Measurements from ENCODE around the gene ZNF302.
"Not testable (repeated sequence)": the region's sequence is repeated elsewhere in the genome, so short reads cannot be mapped to it uniquely, and the experiment has no call there.

ZNF302 gene

DNA sequence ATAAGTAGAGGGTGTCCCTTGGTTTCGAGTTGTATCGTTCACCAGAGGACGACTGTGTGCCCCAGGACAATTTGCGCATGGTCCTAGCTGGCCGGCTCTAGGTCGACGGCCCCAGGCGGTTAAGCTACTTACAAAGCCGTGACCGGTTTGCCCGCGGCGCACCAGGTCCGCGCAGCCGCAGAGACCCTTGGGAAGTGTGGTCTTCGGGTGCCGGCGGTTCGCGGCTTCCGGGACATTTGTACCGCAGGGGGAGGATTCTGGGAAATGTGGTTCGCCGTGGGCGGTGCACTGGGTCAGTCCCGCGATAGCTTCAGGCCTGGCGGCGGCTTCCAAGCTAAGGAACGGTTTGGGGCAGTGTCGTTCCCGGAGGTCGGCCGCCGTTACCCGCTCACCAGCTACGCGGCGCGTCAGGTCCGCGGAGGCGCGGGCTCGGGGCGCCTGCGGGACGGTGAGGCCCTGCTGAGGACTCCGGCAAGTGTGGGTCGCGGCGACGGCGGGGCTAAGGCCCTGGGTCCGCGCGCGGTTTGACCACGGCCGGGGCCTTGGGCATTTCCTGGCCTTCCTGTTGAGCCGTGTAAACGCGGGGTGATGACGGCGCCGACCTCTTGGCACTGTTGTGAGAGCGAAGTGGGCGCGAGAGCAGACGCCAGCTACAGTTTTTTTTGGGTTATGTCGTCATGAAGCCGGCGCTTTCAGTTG lies at the start of gene ZNF302:
Gene ZNF302 (plus strand): TSS at position 293 of the 699 bp plus-strand sequence. CDS start 1,127 bp downstream, outside the sequence.
- peak; percentile 99 for DNase-seq (ENCODE audit: low spot score)

DNA sequence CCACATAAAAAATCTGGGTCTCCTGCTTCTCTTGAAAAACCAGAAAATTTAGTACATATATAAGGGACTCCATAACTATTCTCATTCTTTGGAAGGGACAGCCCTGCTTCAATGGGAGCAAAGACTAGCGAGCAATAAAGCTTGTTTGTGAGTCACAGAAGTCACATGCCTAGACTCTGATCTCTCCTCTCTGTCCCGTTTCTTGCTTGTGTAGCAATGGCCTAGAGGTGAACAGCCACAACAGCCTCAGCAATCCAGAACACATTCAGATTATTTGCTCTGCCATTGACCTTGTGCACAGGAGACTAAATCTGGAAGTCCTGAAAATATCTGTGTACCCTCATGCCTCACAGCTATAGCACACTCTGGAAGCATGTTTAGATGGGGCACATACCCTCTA lies 43.7 kb upstream of the ZNF302 start:
- no peak for DNase-seq (ENCODE audit: low spot score)

DNA sequence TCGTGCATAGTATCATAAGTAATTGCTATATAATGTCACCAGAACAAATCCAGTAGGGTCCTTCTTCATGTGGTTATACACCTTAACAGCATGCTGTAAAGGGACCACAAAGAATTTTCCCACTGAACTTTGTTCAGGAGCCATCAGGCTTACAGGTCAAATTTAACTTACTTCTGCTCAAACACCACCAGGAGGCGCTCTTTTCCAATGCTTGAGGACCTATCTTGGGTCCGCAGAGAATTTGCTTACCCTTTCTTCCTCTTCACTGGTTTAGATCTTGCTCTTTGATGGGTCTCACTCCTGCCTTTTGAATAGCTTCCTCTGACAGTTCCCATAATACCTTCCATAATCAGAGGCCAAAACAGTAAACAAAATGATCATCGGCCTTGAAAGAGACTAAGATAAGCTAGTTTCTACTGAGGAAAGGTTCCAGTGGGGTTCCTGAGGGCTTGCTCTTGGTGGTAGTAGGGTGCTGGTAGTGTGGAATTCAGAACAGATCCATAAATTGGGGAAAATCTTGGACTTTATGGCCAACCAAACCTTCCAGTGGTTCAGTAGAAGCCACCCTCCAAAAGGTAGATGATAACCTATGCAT lies 37.9 kb upstream of the ZNF302 start:
- no peak for DNase-seq (ENCODE audit: low spot score)

DNA sequence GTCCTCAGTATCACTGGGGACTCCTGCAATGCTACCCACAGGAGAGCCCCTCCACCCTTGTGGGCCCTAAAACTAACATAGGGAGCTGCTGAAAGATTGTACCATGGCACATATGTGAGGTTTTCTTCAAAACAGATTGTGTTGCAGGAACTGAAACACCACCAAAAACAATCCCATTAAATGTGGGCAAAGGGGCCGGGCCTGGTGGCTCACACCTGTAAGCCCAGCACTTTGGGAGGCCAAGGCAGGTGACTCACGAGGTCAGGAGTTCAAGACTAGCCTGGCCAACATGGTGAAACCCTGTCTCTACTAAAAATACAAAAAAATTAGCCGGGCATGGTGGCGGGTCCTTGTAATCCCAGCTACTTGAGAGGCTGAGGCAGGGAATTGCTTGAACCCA lies 35.2 kb upstream of the ZNF302 start:
- DNase-seq (ENCODE audit: low spot score): no peak

DNA sequence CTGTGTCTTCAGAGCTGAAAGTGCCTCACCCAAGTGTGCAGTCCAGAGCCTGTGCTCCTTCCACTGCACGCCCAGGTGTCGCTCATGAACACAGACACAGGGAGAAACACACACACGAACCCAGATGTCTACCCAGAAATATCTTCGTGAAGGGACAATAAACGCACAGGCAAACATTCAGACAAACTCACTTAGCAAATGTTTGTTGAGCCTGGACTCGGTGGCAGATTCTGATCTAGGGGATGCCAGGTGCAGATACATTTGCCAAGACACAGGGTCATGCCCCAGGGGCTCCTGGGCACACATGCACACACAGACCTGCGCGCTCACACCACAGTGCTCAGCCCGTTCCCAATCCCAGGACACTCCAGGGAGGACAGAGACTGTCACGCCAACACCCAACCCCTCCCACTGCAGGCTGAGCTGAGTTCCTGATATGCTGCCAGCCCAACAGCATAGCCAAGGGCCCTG lies 32.5 kb upstream of the ZNF302 start:
- DNase-seq (ENCODE audit: low spot score): no peak

DNA sequence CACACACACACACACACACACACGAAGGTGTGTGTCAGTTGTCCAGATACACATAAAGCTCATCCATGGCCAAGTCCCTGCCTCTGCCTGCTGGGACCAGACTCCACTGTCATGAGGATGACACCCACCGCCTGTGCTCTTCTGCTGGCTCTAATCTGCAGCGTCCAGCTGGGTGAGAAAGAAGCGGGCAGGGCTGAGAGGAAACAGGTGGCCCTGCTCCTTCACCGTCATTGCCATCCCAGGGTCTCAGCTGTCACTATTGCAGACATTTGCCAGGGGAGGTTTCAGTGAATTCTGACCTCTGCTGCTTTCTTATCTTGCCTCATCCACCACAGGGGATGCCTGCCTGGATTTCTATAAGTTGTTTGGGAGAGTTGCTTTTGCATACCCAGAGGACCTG lies 31.9 kb upstream of the ZNF302 start:
- no peak for DNase-seq (ENCODE audit: low spot score)

DNA sequence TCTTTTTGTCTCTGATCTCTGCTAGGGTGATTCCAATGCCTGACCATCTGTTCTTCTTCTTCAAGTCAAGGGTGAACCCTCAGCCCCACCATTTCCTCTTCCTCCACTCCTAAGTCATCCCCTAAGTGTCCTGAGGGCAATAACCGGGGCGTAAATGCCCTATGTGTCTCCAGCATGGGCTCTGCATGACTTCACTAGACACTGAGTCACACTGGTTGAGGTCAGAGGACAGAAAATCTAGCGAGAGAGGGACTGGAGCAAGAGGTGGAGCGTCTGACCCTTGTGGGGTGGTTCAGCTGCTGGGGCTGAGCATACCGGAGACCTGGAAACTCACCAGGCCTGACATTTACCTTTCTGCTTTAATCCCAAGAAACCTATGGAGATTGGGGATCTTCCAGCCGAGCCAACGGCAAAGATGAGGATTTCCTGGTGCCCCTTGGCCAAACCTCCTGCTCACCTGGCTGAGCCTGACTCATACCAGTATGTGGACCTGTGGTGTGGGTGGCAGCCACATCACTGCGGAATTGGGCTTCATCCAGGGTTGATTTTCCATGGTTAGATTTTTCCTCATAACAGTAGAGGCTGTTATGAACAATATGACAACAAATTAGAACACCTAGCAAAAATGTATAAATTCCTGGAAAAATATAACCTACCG lies 27.5 kb upstream of the ZNF302 start:
- DNase-seq (ENCODE audit: low spot score): no peak

DNA sequence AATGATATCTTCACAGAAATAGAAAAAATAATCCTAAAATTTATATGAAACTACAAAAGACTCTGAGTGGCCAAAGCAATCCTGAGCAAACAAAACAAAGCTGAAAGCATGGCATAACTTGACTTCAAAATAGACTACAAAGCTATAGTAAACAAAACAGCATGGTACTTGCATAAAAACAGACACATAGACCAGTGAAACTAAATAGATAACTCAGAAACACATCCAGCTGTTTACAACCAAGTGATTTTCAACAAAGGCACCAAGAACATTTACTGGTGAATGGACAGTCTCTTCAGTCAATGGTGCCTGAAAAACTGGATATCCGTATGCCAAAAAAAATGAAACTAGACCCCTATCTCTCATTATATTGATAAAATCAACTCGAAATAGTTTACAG lies 25.7 kb upstream of the ZNF302 start:
- no peak for DNase-seq (ENCODE audit: low spot score)

DNA sequence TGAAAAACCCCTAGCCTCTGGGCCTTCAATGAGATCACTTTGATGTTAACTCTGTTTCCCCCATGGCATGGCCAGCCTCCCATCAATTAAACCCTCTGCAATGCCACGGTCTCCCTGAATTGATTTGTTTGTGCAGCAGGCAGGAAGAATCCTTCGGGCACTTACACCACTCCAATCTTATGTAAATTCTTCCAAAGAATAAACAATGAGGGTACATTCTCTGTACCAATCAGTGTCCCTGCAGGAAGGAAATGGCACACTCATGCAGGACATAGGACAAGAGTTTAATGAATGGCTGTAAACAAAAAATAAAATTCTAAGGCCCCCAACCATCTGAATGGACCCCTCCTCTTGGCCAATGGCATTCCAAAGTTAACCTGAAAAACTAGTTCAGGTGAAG lies 22.7 kb upstream of the ZNF302 start:
- DNase-seq (ENCODE audit: low spot score): no peak

DNA sequence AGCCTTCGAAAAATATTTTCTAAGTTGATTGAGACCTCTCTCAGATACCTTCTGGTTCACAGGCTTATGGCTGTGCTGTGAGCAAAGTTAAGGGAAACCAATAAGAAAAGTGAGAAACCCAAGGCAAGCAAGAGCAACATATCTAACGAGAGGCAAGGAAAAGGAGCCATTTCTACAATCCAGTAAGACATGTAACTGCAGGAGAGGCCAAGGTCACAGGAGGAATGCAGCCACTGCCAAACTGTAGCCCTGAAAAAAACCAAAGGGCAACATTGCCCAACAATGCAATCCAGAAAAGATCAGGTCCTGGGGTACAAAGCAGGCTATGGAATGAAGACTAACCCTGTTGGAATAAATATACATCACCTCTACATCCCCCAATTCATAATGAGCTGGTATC lies 21.8 kb upstream of the ZNF302 start:
- DNase-seq (ENCODE audit: low spot score): no peak

DNA sequence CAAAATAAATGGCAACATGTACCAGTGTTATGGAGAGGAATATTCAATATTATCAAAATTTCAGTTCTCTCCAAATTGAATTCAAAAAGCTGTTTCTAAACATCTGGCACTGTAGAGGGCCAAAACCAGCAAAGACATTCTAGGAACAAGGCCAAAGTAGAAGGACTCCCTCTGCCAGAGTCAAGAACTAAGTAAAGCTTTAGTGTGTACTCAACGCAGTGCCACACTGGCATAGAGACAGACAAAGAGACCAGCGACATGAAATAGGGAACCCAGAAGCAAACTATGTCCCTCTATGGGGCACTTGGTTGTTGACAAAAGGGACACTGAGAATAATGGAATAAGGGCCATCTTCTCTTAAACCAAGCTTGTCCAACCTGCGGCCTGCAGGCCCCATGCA lies 16.1 kb upstream of the ZNF302 start:
- no peak for DNase-seq (ENCODE audit: low spot score)

DNA sequence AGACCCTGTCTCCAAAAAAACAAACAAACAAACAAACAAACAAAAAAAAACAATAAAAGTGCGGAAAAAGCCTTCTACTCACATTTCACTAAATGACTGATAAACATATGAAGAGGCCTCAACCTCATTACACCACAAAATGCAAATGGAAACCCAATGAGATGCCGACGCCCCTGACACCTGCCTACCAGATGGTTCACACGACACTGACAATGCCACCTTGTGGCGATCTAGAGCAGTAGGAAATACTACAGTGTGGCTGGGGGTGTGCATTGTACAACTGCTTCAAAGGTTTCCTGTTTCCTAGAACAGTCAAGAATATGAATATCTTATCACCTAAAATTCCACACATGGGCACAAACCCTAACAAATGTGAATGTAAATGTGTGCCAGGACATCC lies 14.6 kb upstream of the ZNF302 start:
- no peak for DNase-seq (ENCODE audit: low spot score)

DNA sequence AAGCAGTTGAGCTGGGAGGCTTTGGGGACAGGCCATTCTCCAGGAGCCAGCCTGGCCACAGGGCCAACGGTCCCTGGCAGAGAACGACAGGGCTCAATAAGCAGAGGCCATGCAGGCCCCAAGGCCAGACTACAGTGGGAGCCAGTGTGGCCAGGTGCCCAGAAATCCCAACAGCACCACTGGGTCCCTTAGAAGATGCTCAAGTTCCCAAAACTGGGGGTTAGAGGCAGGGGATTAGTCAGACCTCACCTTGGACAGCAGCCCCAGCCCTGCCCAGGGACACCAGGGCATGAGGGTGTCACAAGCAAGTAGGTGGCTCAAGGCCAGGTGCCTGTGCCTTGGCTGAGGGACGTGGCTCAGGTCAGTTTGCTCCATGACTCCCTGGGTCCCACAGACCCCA lies 13.3 kb upstream of the ZNF302 start:
- no peak for DNase-seq (ENCODE audit: low spot score)

DNA sequence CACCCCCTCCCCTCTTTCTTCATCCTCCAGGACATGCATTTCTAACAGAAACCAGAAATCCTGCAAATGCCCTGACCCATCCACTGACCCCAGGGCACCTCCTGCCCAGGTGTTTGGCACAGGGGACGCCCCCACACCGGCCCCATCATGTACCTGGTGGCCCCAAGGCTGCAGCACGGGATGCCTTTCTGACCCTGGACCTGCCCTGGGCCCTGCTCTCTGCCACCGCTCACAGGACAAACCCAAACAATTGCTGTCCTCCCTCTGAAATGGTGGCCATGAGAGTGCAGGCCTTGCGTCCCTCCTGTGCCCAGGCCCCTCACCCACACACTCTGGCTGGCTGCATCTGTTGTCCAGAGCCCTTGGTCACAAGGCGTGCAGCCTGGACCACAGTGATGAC lies 12.6 kb upstream of the ZNF302 start:
- no peak for DNase-seq (ENCODE audit: low spot score)

DNA sequence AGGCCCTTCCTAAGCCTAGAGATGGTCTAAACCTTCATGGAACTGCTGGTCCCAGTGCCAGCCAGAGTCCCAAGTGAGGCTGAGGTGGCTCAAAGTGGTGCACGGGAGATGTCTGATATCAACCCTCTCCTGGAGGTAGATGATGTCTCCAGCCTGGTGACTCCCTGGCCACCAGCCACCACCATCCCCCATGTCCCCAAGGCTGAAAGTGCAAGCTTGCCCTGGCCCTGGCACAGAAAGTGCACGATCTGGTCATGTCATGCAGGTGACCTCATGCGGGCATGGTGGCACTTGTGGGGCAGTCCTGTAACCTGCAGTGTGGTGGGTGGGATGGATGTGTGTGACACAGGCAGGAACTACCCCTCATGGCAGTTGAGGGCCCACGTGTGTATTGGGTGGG lies 12.2 kb upstream of the ZNF302 start:
- DNase-seq (ENCODE audit: low spot score): not testable (repeated sequence)

DNA sequence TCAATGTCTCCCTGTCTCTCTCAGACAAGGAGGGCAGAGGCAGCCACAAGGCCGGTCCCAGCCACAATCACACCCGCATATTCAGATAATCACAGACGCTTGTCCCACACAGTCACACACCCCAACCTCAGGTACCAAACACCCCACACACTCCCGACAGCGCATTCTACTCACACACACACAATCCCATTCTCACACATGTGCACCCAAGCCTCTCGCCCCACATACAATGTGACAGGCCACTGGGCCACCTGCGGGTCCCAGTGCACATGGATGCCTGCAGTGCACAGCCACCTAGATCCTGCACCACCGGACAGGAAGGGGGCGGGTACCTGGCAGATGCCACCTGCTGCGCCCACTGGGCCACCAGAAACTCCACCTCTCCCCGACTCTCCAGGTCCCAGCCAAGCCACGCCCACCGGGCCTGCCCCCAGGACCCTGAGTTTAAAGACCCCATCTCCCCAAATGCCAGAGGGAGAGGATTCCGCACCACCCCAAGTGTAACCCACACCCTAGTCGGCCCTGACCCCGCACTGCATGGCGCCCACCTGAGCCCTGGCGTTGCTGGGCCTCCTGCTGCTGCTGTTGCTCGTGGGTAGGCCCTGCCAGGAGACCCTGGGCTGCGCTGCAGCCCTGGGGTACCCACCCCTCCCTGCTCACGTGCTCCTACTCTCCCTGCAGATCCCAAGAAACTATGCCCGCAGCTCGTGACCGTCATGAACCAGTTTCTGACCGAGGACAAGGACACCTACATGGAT lies 11.1 kb upstream of the ZNF302 start:
- no peak for DNase-seq (ENCODE audit: low spot score)

DNA sequence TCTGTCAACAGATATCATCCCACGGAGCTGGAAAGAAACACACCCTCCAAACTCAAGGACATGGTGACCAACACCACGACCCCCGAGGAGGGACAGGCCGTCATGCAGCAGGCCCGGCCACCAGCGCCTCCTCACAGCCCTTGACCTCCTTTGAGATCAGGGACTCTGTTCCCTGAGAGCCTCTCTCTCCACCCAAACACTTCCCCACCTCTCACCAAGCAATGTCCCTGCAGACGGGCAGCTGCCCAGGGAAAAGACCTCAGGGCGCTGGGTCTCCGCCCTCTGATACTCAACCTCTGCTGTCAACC lies 10.6 kb upstream of the ZNF302 start:
- no peak for DNase-seq (ENCODE audit: low spot score)

DNA sequence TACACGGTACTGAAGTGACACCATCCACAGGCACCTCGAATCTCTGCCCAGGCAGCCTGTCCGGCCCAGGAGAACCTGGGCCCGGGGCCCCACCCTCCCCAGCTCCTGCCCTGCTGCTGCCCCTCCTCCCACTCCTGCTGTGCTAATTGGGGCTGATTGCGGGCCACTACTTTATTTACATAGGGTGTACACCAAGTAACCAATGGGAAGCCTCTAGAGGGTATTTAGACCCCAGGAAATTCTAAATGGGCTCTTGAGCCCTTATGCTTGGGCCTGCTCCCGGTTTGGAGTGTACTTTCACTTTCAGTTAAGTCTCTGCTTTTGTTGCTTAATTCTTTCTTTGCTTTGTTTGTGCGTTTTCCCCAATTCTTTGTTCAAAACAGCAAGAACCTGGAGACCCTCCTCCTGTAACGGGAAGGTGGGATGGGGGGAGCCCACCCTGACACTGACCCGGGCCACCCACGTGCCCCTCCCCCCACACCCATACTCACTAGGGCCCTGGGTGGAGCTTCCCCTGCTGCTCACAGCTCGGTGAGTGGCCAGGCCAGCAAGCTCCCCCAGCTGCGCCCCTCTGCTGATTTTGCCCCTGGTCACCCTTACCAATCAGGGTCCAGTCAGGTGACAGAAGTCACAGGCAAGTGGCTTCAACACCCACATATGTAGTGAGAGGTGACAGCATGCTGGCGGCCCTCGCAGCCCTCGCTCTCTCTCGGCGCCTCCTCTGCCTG lies 10.0 kb upstream of the ZNF302 start:
- no peak for DNase-seq (ENCODE audit: low spot score)

DNA sequence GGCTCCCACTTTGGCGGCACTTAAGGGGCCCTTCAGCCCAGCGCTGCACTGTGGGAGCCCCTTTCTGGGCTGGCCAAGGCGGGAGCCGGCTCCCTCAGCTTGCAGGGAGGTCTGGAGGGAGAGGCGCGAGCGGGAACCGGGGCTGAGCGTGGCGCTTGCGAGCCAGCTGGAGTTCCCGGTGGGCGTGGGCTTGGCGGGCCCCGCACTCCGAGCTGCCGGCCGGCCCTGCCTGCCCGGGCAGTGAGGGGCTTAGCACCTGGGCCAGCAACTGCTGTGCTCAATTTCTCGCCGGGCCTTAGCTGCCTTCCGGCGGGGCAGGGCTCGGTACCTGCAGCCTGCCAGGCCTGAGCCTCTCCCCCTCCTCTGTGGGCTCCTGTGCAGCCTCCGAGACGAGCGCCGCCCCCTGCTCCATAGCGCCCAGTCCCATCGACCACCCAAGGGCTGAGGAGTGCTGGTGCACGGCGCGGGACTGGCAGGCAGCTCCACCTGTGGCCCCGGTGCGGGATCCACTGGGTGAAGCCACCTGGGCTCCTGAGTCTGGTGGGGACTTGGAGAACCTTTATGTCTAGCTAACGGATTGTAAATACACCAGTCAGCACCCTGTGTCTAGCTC lies 9.3 kb upstream of the ZNF302 start:
- not testable (repeated sequence) for DNase-seq (ENCODE audit: low spot score)

DNA sequence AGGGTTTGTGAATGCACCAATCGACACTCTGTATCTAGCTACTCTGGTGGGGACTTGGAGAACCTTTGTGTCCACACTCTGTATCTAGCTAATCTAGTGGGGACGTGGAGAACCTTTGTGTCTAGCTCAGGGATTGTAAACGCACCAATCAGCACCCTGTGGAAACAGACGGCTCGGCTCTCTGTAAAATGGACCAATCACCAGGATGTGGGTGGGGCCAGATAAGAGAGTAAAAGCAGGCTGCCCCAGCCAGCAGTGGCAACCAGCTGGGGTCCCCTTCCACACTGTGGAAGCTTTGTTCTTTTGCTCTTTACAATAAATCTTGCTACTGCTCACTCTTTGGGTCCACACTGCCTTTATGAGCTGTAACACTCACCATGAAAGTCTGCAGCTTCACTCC lies 8.8 kb upstream of the ZNF302 start:
- not testable (repeated sequence) for DNase-seq (ENCODE audit: low spot score)

DNA sequence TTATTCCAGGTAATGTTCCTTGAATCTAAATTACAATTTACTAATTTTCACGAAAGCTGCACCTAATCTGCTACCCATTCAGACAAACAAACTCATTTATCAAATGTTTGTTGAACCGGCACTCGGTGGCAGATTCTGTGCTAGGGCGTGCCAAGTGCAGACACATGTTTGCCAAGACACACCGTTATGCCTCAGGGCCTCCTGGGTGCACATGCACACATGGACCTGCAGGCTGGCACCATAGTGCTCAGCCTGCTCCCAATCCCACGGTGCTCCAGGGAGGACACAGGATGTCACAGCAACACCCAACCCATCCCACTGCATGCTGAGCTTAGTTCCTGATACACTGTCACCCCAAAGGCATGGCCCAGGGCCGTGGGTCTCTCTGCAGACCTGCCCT lies 8.2 kb upstream of the ZNF302 start:
- DNase-seq (ENCODE audit: low spot score): no peak

DNA sequence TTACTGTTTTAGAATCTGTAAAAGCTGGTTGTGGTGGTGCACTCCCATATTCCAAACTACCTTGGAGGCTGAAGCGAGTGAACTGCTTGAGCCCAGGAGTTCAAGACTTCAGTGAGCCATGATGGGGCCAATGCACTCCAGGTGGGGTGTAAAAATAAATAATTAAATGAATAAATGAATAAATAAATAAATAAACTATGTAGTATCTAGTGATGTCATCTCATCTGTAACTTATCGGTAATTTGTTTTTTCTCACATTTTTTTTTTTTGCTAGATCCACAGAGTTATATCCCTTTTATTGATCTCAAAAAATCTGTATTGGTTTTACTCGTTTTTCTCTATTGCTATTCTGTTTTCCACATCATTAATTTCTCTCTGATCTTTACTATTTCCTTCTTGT lies 5.5 kb upstream of the ZNF302 start:
- no peak for DNase-seq (ENCODE audit: low spot score)

Measured in ecto neural progenitor cell (in vitro differentiated cells).